ENCODE results near the gene TFR2.

The TFR2 gene

GRCh38 chr7:100632951-100633717, 8.2 kb downstream of the TFR2 start:
- Histone ChIP-seq H4K8ac (ENCODE audit: low read depth, low read length) (peak overlapping the region; percentile 70), H4K91ac (ENCODE audit: low read depth, low read length, poor library complexity) (no peak overlapping the region), H2AK5ac (ENCODE audit: low read depth, low read length) (peak overlapping the region; percentile 11), H3K18ac (ENCODE audit: low read length) (peak overlapping the region; percentile 97), H2BK5ac (ENCODE audit: low read length) (peak overlapping the region; percentile 84), H3K23ac (ENCODE audit: low read depth, low read length, poor library complexity) (peak overlapping the region; percentile 87), H2BK12ac (ENCODE audit: low read length) (no peak overlapping the region), H2BK120ac (ENCODE audit: low read depth, low read length) (no peak overlapping the region), H3K4me1 (ENCODE audit: control insufficient read depth in 2 of 2, insufficient read depth in 1 of 2, low read depth in 1 of 2, low read length in 2 of 2) (peaks cover 2% of the 10 kb centered on the region in 2 donors), H3K4ac (ENCODE audit: low read length) (peak overlapping the region; percentile 26), H3K9ac (ENCODE audit: low read depth, low read length, poor library complexity) (peak overlapping the region; percentile 91), H3K9me3 (replicated peaks in 1 of 2; ENCODE audit: control insufficient read depth in 2 of 2, insufficient read depth in 1 of 2, low read depth in 1 of 2, low read length in 2 of 2) (peaks cover 0 to 3% of the 10 kb centered on the region in 2 donors), H3K4me2 (ENCODE audit: insufficient read depth, low read length, poor library complexity, severe bottlenecking) (peak overlapping the region; percentile 95), H3K27me3 (ENCODE audit: control insufficient read depth in 3 of 3, insufficient read depth in 3 of 3, low read depth in 1 of 3, low read length in 3 of 3) (peaks cover 0 to 26% (median 25%) of the 10 kb centered on the region in 3 experiments), H3K79me1 (ENCODE audit: low read depth, low read length) (no peaks in the 10 kb centered on the region), H3K27ac (replicated peaks; ENCODE audit: low read length) (no peak overlapping the region), H2BK15ac (ENCODE audit: low read length) (peak overlapping the region; percentile 32), H3K36me3 (replicated peaks in 1 of 2; ENCODE audit: control insufficient read depth in 2 of 2, insufficient read depth in 2 of 2, low read length in 2 of 2) (no peaks in the 10 kb centered on the region), H2AFZ (ENCODE audit: low read length) (peak overlapping the region; percentile 99), H3K14ac (ENCODE audit: low read length) (no peak overlapping the region), H3K4me3 (ENCODE audit: low read length in 2 of 2) (peak overlapping the region; percentile 46 to 77)
- WGBS, 2 donors (ENCODE audit: extremely low coverage in 2 of 2, insufficient read length in 2 of 2, insufficient replicate concordance in 1 of 2) = no CpG with 5 or more reads among the region's 72 CpGs
- no peak for DNase-seq (ENCODE audit: low spot score)

GRCh38 chr7:100630066-100630465, 11.3 kb downstream of the TFR2 start:
- no peak overlapping the region for H4K91ac ChIP-seq (ENCODE audit: low read depth, low read length, poor library complexity)
- H3K79me1 ChIP-seq (ENCODE audit: low read depth, low read length) = no peaks in the 10 kb centered on the region
- no peak overlapping the region for H3K27ac ChIP-seq (replicated peaks; ENCODE audit: low read length)
- no peak overlapping the region for H3K23ac ChIP-seq (ENCODE audit: low read depth, low read length, poor library complexity)
- no peak overlapping the region for H2BK5ac ChIP-seq (ENCODE audit: low read length)
- H3K36me3 ChIP-seq (replicated peaks in 1 of 2; ENCODE audit: control insufficient read depth in 2 of 2, insufficient read depth in 2 of 2, low read length in 2 of 2) = no peaks in the 10 kb centered on the region
- no peak overlapping the region for H3K18ac ChIP-seq (ENCODE audit: low read length)
- no peak overlapping the region for H3K14ac ChIP-seq (ENCODE audit: low read length)
- H3K4me2 ChIP-seq (ENCODE audit: insufficient read depth, low read length, poor library complexity, severe bottlenecking) = no peak overlapping the region
- H3K4ac ChIP-seq (ENCODE audit: low read length) = no peak overlapping the region
- WGBS, 2 donors (ENCODE audit: extremely low coverage in 2 of 2, insufficient read length in 2 of 2, insufficient replicate concordance in 1 of 2) = no CpG with 5 or more reads among the region's 4 CpGs
- DNase-seq (ENCODE audit: low spot score) = no peak
- H2BK120ac ChIP-seq (ENCODE audit: low read depth, low read length) = no peak overlapping the region
- H4K8ac ChIP-seq (ENCODE audit: low read depth, low read length) = no peak overlapping the region
- H3K9ac ChIP-seq (ENCODE audit: low read depth, low read length, poor library complexity) = no peak overlapping the region
- peaks cover 0 to 3% of the 10 kb centered on the region in 2 donors for H3K9me3 ChIP-seq (replicated peaks in 1 of 2; ENCODE audit: control insufficient read depth in 2 of 2, insufficient read depth in 1 of 2, low read depth in 1 of 2, low read length in 2 of 2)
- peaks cover 0 to 26% (median 25%) of the 10 kb centered on the region in 3 experiments for H3K27me3 ChIP-seq (ENCODE audit: control insufficient read depth in 3 of 3, insufficient read depth in 3 of 3, low read depth in 1 of 3, low read length in 3 of 3)
- H2BK12ac ChIP-seq (ENCODE audit: low read length) = no peak overlapping the region
- H2AFZ ChIP-seq (ENCODE audit: low read length) = no peak overlapping the region
- no peak overlapping the region for H2BK15ac ChIP-seq (ENCODE audit: low read length)
- peaks cover 4 to 11% of the 10 kb centered on the region in 2 donors for H3K4me1 ChIP-seq (ENCODE audit: control insufficient read depth in 2 of 2, insufficient read depth in 1 of 2, low read depth in 1 of 2, low read length in 2 of 2)
- no peak overlapping the region for H2AK5ac ChIP-seq (ENCODE audit: low read depth, low read length)
- no peak overlapping the region for H3K4me3 ChIP-seq (ENCODE audit: low read length in 2 of 2)

- no peak overlapping the region for H2BK12ac ChIP-seq (ENCODE audit: low read length)
- H3K9ac ChIP-seq (ENCODE audit: low read depth, low read length, poor library complexity) = no peak overlapping the region
- H3K4me3 ChIP-seq (ENCODE audit: low read length in 2 of 2) = no peak overlapping the region
- no peak overlapping the region for H3K4ac ChIP-seq (ENCODE audit: low read length)
- H2BK120ac ChIP-seq (ENCODE audit: low read depth, low read length) = no peak overlapping the region
- DNase-seq (ENCODE audit: low spot score) = no peak
- H3K4me2 ChIP-seq (ENCODE audit: insufficient read depth, low read length, poor library complexity, severe bottlenecking) = no peak overlapping the region
- H3K27me3 ChIP-seq (ENCODE audit: control insufficient read depth in 3 of 3, insufficient read depth in 3 of 3, low read depth in 1 of 3, low read length in 3 of 3) = peaks cover 0 to 25% (median 24%) of the 10 kb centered on the region in 3 experiments
- no peak overlapping the region for H3K27ac ChIP-seq (replicated peaks; ENCODE audit: low read length)
- no peak overlapping the region for H4K8ac ChIP-seq (ENCODE audit: low read depth, low read length)
- H2AK5ac ChIP-seq (ENCODE audit: low read depth, low read length) = peak overlapping the region; percentile 0
- H2BK5ac ChIP-seq (ENCODE audit: low read length) = no peak overlapping the region
- H3K79me1 ChIP-seq (ENCODE audit: low read depth, low read length) = no peaks in the 10 kb centered on the region
- H3K18ac ChIP-seq (ENCODE audit: low read length) = no peak overlapping the region
- no peak overlapping the region for H2BK15ac ChIP-seq (ENCODE audit: low read length)
- no CpG with 5 or more reads among the region's 11 CpGs for WGBS, 2 donors (ENCODE audit: extremely low coverage in 2 of 2, insufficient read length in 2 of 2, insufficient replicate concordance in 1 of 2)
- no peaks in the 10 kb centered on the region for H3K36me3 ChIP-seq (replicated peaks in 1 of 2; ENCODE audit: control insufficient read depth in 2 of 2, insufficient read depth in 2 of 2, low read length in 2 of 2)
- peaks cover 4 to 11% of the 10 kb centered on the region in 2 donors for H3K4me1 ChIP-seq (ENCODE audit: control insufficient read depth in 2 of 2, insufficient read depth in 1 of 2, low read depth in 1 of 2, low read length in 2 of 2)
- H3K14ac ChIP-seq (ENCODE audit: low read length) = no peak overlapping the region
- H3K9me3 ChIP-seq (replicated peaks in 1 of 2; ENCODE audit: control insufficient read depth in 2 of 2, insufficient read depth in 1 of 2, low read depth in 1 of 2, low read length in 2 of 2) = peaks cover 0 to 3% of the 10 kb centered on the region in 2 donors
- H3K23ac ChIP-seq (ENCODE audit: low read depth, low read length, poor library complexity) = no peak overlapping the region
- no peak overlapping the region for H4K91ac ChIP-seq (ENCODE audit: low read depth, low read length, poor library complexity)
- H2AFZ ChIP-seq (ENCODE audit: low read length) = no peak overlapping the region
Observed at GRCh38 chr7:100629117-100629716, 12.1 kb downstream of the TFR2 start.

GRCh38 chr7:100627238-100627549, 14.2 kb downstream of the TFR2 start:
- no peaks in the 10 kb centered on the region for H3K36me3 ChIP-seq (replicated peaks in 1 of 2; ENCODE audit: control insufficient read depth in 2 of 2, insufficient read depth in 2 of 2, low read length in 2 of 2)
- no peak for DNase-seq (ENCODE audit: low spot score)
- no CpG with 5 or more reads among the region's 21 CpGs for WGBS, 2 donors (ENCODE audit: extremely low coverage in 2 of 2, insufficient read length in 2 of 2, insufficient replicate concordance in 1 of 2)
- peak overlapping the region; percentile 39 to 64 for H3K4me3 ChIP-seq (ENCODE audit: low read length in 2 of 2)
- H4K8ac ChIP-seq (ENCODE audit: low read depth, low read length) = no peak overlapping the region
- H3K23ac ChIP-seq (ENCODE audit: low read depth, low read length, poor library complexity) = peak overlapping the region; percentile 93
- peak overlapping the region; percentile 87 for H3K14ac ChIP-seq (ENCODE audit: low read length)
- no peak overlapping the region for H2BK120ac ChIP-seq (ENCODE audit: low read depth, low read length)
- H3K4me2 ChIP-seq (ENCODE audit: insufficient read depth, low read length, poor library complexity, severe bottlenecking) = no peak overlapping the region
- H4K91ac ChIP-seq (ENCODE audit: low read depth, low read length, poor library complexity) = no peak overlapping the region
- peak overlapping the region; percentile 88 for H2AK5ac ChIP-seq (ENCODE audit: low read depth, low read length)
- peak overlapping the region; percentile 5 for H2BK12ac ChIP-seq (ENCODE audit: low read length)
- H2AFZ ChIP-seq (ENCODE audit: low read length) = peak overlapping the region; percentile 90
- H3K9ac ChIP-seq (ENCODE audit: low read depth, low read length, poor library complexity) = peak overlapping the region; percentile 79
- peaks cover 0 to 2% of the 10 kb centered on the region in 2 donors for H3K9me3 ChIP-seq (replicated peaks in 1 of 2; ENCODE audit: control insufficient read depth in 2 of 2, insufficient read depth in 1 of 2, low read depth in 1 of 2, low read length in 2 of 2)
- H3K27ac ChIP-seq (replicated peaks; ENCODE audit: low read length) = no peak overlapping the region
- peak overlapping the region; percentile 38 for H2BK15ac ChIP-seq (ENCODE audit: low read length)
- H3K4ac ChIP-seq (ENCODE audit: low read length) = no peak overlapping the region
- no peaks in the 10 kb centered on the region for H3K79me1 ChIP-seq (ENCODE audit: low read depth, low read length)
- H2BK5ac ChIP-seq (ENCODE audit: low read length) = peak overlapping the region; percentile 14
- peak overlapping the region; percentile 88 for H3K18ac ChIP-seq (ENCODE audit: low read length)
- H3K4me1 ChIP-seq (ENCODE audit: control insufficient read depth in 2 of 2, insufficient read depth in 1 of 2, low read depth in 1 of 2, low read length in 2 of 2) = peaks cover 2 to 9% of the 10 kb centered on the region in 2 donors
- peaks cover 0 to 7% (median 7%) of the 10 kb centered on the region in 3 experiments for H3K27me3 ChIP-seq (ENCODE audit: control insufficient read depth in 3 of 3, insufficient read depth in 3 of 3, low read depth in 1 of 3, low read length in 3 of 3)

Measured in neuronal stem cell (in vitro differentiated cells).